PC-9 (cell line): Measurements from ENCODE around the gene CEP135.

ENCODE experiments used
- CTCF ChIP-seq: fragments of 200-600 bp; sonication (generic); conservative IDR thresholded peaks from 2 replicates; pipeline ENCODE4 v1.6.1; 2017; ENCODE audit warnings: mixed run types, antibody characterized with exemption, mild to moderate bottlenecking, moderate library complexity
- EZH2 ChIP-seq: fragments of 200-600 bp; sonication (generic); IDR thresholded peaks from 2 replicates; pipeline ENCODE4 v1.8.0; 2017; ENCODE audit warnings: antibody characterized with exemption, low read depth

GRCh38 chr4:55955710-55956109 is 7.0 kb downstream of the CEP135 start:
- no peak for TF ChIP-seq CTCF
- TF ChIP-seq EZH2: no peak
